ENCODE data around the gene ZCCHC18. TPM values are rescaled to one million over a fixed set of nuclear protein-coding genes. Genes with fewer than 3 reads are reported as not detected.

The ZCCHC18 gene
- total RNA-seq, 1 experiment from 2014 or later: 1.5 TPM

DNA sequence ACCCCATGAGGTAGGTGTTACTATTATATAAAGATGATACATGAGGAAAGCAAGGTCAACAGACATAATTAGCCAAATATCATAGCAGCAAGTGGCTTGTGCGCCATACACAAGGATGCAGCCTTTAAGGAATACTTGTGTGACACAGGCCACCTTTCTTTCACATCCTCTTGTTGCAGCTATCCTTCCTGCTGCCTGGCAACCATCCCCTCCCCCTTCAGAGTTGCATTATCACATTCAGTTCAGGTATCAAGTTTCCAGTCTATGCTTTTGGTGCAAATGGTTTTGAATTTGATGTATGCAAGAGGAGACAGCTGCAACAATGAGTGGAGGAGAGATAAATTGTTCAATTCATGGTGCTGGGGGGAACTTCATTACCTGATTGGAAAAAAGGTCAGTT lies 6.4 kb downstream of the ZCCHC18 start:
- H3T11ph ChIP-seq (ENCODE audit: low read length): no peak overlapping the region
- H3K27me3 ChIP-seq (ENCODE audit: insufficient read depth, low read length): no peaks in the 10 kb centered on the region
- no peak overlapping the region for H4K91ac ChIP-seq (ENCODE audit: insufficient read length, low read depth, low read length)
- no peak overlapping the region for H4K8ac ChIP-seq (replicated peaks; ENCODE audit: insufficient read length, low read depth, low read length)
- no peak overlapping the region for H3K14ac ChIP-seq (ENCODE audit: insufficient read depth, low read length)
- no peaks in the 10 kb centered on the region for H3K23me2 ChIP-seq (ENCODE audit: insufficient read length, low read depth, low read length, poor library complexity, severe bottlenecking)
- no peaks in the 10 kb centered on the region for H4K20me1 ChIP-seq (ENCODE audit: control insufficient read depth, insufficient read depth, insufficient read length)
- no peak overlapping the region for H2AK5ac ChIP-seq (ENCODE audit: insufficient read length, low read length)
- H3K56ac ChIP-seq (ENCODE audit: insufficient read length, low read depth, low read length): no peak overlapping the region
- Mint-ChIP-seq H3K9me3 (peaks cover 0 to 37% of the 10 kb centered on the region in 2 experiments; a peak in 2 of 5 replicates), H3K36me3 (ENCODE audit: insufficient read depth in 1 of 3, low read depth in 3 of 3) (0 out of 7 replicates have a peak, but pooled peaks cover 0 to 2% (median 0%) of the 10 kb centered on the region in 3 experiments), H3K4me3 (no peak overlapping the region), H3K27ac (no peak overlapping the region), H3K4me1 (peaks cover 5 to 16% of the 10 kb centered on the region in 2 experiments; a peak in 3 of 4 replicates), H3K27me3 (ENCODE audit: low read depth) (peaks cover 1% of the 10 kb centered on the region; the same call in 1 of the 2 replicates)
- no peak overlapping the region for H3K4me2 ChIP-seq (ENCODE audit: insufficient read depth, insufficient read length, low read length)
- H3K79me1 ChIP-seq (ENCODE audit: insufficient read depth, low read depth, low read length, poor library complexity, severe bottlenecking): no peaks in the 10 kb centered on the region
- no peak for DNase-seq
- H2BK5ac ChIP-seq (ENCODE audit: insufficient read length, low read length): no peak overlapping the region
- no peak overlapping the region for H3K27ac ChIP-seq (ENCODE audit: insufficient read length, low read depth, low read length)
- no peak overlapping the region for H2BK12ac ChIP-seq (ENCODE audit: insufficient read length, low read depth, low read length)
- no peak overlapping the region for H3K4ac ChIP-seq (ENCODE audit: low read depth, low read length)
- no peak overlapping the region for H2BK15ac ChIP-seq (ENCODE audit: low read depth, low read length)
- no peaks in the 10 kb centered on the region for H3K79me2 ChIP-seq (ENCODE audit: insufficient read depth, low read length)
- peaks cover 10% of the 10 kb centered on the region for H3K9me3 ChIP-seq (ENCODE audit: control insufficient read depth, low read depth, low read length)
- H4K5ac ChIP-seq (ENCODE audit: insufficient read length, low read depth, low read length): no peak overlapping the region
- H2BK20ac ChIP-seq (ENCODE audit: low read depth, low read length, poor library complexity, severe bottlenecking): no peak overlapping the region
- no peak overlapping the region for H2AFZ ChIP-seq (ENCODE audit: low read length)
- no peaks in the 10 kb centered on the region; the same call in 1 of the 2 replicates for H3K4me1 ChIP-seq (ENCODE audit: insufficient read depth, low read length)
- no peak overlapping the region for H3K23ac ChIP-seq (ENCODE audit: insufficient read length, low read depth, low read length)
- no CpG with 5 or more reads among the region's 1 CpG for WGBS (ENCODE audit: extremely low coverage, insufficient read length, low lambda C conversion rate)
- H2BK120ac ChIP-seq (ENCODE audit: low read depth, low read length, poor library complexity, severe bottlenecking): no peak overlapping the region
- no peak overlapping the region for H3K9ac ChIP-seq (ENCODE audit: extremely low read depth, insufficient read length, low read length)
- no peak for TF ChIP-seq CTCF (conservative IDR thresholded peaks at IDR 0.05)
- H3K18ac ChIP-seq (ENCODE audit: insufficient read length, low read depth, low read length): no peak overlapping the region
